ENCODE measurements around the gene CLDN2.

DNA sequence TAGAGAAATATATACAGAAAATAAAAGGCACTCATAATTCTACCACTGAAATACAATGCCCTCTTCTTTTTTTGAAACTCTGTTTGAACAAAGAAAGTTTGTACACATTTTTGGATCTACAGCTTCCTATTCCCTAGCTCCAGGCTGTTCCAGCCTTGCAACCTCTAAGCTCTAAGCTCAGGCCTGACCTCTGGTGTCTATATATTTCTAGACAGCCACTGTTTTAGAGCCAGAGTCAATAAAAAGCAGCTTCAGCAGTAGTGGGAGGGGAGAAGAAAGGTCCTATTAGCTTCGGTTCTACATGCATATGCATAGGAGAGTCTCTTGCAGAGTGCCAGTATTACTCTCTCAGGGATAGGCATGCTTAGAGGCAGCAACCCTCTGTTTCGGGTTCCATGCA lies 39.7 kb downstream of the CLDN2 start:
- TF ChIP-seq, protein P1, sequence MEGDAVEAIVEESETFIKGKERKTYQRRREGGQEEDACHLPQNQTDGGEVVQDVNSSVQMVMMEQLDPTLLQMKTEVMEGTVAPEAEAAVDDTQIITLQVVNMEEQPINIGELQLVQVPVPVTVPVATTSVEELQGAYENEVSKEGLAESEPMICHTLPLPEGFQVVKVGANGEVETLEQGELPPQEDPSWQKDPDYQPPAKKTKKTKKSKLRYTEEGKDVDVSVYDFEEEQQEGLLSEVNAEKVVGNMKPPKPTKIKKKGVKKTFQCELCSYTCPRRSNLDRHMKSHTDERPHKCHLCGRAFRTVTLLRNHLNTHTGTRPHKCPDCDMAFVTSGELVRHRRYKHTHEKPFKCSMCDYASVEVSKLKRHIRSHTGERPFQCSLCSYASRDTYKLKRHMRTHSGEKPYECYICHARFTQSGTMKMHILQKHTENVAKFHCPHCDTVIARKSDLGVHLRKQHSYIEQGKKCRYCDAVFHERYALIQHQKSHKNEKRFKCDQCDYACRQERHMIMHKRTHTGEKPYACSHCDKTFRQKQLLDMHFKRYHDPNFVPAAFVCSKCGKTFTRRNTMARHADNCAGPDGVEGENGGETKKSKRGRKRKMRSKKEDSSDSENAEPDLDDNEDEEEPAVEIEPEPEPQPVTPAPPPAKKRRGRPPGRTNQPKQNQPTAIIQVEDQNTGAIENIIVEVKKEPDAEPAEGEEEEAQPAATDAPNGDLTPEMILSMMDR (IDR thresholded peaks at IDR 0.05), result peak; percentile 41 to 55 (median 48)
- no peak for TF ChIP-seq POLR2A (IDR thresholded peaks at IDR 0.05)

Data from right lobe of liver (tissue), 4 donors.